HepG2 (cell line): Measurements from ENCODE around the gene ZNF616. TPM values are rescaled to one million over a fixed set of nuclear protein-coding genes. Genes with fewer than 3 reads are reported as not detected.

Experiments used
- ATF3 ChIP-seq: sonication (generic); formaldehyde crosslinking; IDR thresholded peaks from 2 replicates; pipeline ENCODE4 v1.4.0; 2020; ENCODE audit warnings: missing genetic modification reagents
- DMTF1 ChIP-seq: sonication (generic); formaldehyde crosslinking; IDR thresholded peaks from 2 replicates; pipeline ENCODE4 v1.4.0; 2020; ENCODE audit warnings: mild to moderate bottlenecking, missing genetic modification reagents
- HNF1A ChIP-seq, 2 experiments: sonication (generic) in 1 of 2; formaldehyde crosslinking in 1 of 2; IDR thresholded peaks; 2 replicates each; pipeline versions ENCODE4 v1.4.0 to v1.6.1; 2016 to 2020; ENCODE audit warnings: borderline replicate concordance in 1 of 2, low read depth in 1 of 2, mild to moderate bottlenecking in 1 of 2, missing genetic modification reagents in 1 of 2
- PRDM4 ChIP-seq: sonication (generic); formaldehyde crosslinking; IDR thresholded peaks from 2 replicates; pipeline ENCODE4 v1.9.0; 2021; ENCODE audit warnings: missing genetic modification reagents, borderline replicate concordance
- PRMT3 ChIP-seq: sonication (generic); formaldehyde crosslinking; IDR thresholded peaks from 2 replicates; pipeline ENCODE4 v1.8.1; 2022; ENCODE audit warnings: low read depth, mild to moderate bottlenecking, moderate library complexity, missing genetic modification reagents, borderline replicate concordance
- SP5 ChIP-seq: IDR thresholded peaks from 2 replicates; pipeline ENCODE4 v1.6.1; 2016; ENCODE audit warnings: low read depth, borderline replicate concordance
- ZBTB1 ChIP-seq: sonication (generic); formaldehyde crosslinking; IDR thresholded peaks from 2 replicates; pipeline ENCODE4 v1.4.0; 2020; ENCODE audit warnings: missing genetic modification reagents, borderline replicate concordance
- ZBTB38 ChIP-seq: sonication (generic); formaldehyde crosslinking; IDR thresholded peaks from 2 replicates; pipeline ENCODE4 v1.5.1; 2020; ENCODE audit warnings: mild to moderate bottlenecking, missing genetic modification reagents
- ZNF326 ChIP-seq: sonication (generic); formaldehyde crosslinking; IDR thresholded peaks from 2 replicates; pipeline ENCODE4 v1.4.0; 2020; ENCODE audit warnings: missing genetic modification reagents, borderline replicate concordance
- polyA plus RNA-seq, 8 experiments: library from polyadenylated mRNA; depleted of rRNA in 3 of 8; stranded (reverse) in 7 of 8; unstranded in 1 of 8; fragments of >200 nt; fragmentation: Illumina TruSeq in 4 of 8; extraction: Trizol in 4 of 8; gene quantifications; 2 replicates each; pipeline versions ENCODE4 v1.2.1 to v1.2.3, GENCODE V29; 2011 to 2016; ENCODE audit warnings: low read depth in 4 of 8, missing spikeins in 1 of 8, mixed read lengths in 1 of 8; ENCODE audit not compliant: insufficient read depth in 1 of 8
- total RNA-seq, 5 experiments: library from RNA; depleted of rRNA; stranded (reverse); fragments of >200 nt; fragmentation: Illumina TruSeq; extraction: Trizol; gene quantifications; 2 replicates each; pipeline ENCODE4 v1.2.3, GENCODE V29; 2016; ENCODE audit warnings: low read depth in 1 of 5
- TF ChIP-seq, protein P1 (sequence below): IDR thresholded peaks from 2 replicates; pipeline ENCODE4 v1.6.1; 2012; ENCODE audit warnings: low read length, improper control_type of control experiment
- TF ChIP-seq, protein P2 (sequence below): IDR thresholded peaks from 2 replicates; pipeline ENCODE4 v1.6.1; 2016; ENCODE audit warnings: missing genetic modification reagents, missing compliant biosample characterization

Gene ZNF616
- total and polyA plus RNA-seq, 2 of the 13 experiments (the other 11 are each of a cell fraction or from before 2014, with no cell fraction given), result 2.2 to 10.4 TPM

- TF ChIP-seq, protein P1, sequence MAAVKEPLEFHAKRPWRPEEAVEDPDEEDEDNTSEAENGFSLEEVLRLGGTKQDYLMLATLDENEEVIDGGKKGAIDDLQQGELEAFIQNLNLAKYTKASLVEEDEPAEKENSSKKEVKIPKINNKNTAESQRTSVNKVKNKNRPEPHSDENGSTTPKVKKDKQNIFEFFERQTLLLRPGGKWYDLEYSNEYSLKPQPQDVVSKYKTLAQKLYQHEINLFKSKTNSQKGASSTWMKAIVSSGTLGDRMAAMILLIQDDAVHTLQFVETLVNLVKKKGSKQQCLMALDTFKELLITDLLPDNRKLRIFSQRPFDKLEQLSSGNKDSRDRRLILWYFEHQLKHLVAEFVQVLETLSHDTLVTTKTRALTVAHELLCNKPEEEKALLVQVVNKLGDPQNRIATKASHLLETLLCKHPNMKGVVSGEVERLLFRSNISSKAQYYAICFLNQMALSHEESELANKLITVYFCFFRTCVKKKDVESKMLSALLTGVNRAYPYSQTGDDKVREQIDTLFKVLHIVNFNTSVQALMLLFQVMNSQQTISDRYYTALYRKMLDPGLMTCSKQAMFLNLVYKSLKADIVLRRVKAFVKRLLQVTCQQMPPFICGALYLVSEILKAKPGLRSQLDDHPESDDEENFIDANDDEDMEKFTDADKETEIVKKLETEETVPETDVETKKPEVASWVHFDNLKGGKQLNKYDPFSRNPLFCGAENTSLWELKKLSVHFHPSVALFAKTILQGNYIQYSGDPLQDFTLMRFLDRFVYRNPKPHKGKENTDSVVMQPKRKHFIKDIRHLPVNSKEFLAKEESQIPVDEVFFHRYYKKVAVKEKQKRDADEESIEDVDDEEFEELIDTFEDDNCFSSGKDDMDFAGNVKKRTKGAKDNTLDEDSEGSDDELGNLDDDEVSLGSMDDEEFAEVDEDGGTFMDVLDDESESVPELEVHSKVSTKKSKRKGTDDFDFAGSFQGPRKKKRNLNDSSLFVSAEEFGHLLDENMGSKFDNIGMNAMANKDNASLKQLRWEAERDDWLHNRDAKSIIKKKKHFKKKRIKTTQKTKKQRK, result no peak
- TF ChIP-seq HNF1A (IDR thresholded peaks at IDR 0.05; ENCODE audit: low read depth), result no peak
- TF ChIP-seq HNF1A (CRISPR knock-in tag; IDR thresholded peaks at IDR 0.05; ENCODE audit: borderline replicate concordance), result peak; percentile 63; the same call in 1 of the 2 replicates
- TF ChIP-seq PRDM4, result no peak
- TF ChIP-seq DMTF1 (CRISPR knock-in tag), result no peak
- TF ChIP-seq ZBTB38 (CRISPR knock-in tag), result no peak
- TF ChIP-seq ATF3 (CRISPR knock-in tag), result no peak
- TF ChIP-seq, protein P2, sequence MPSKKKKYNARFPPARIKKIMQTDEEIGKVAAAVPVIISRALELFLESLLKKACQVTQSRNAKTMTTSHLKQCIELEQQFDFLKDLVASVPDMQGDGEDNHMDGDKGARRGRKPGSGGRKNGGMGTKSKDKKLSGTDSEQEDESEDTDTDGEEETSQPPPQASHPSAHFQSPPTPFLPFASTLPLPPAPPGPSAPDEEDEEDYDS (CRISPR knock-in tag), result peak; percentile 54; the same call in 1 of the 2 replicates
- TF ChIP-seq ZNF326, result no peak
- TF ChIP-seq ZBTB1 (CRISPR knock-in tag), result no peak
- TF ChIP-seq PRMT3 (CRISPR knock-in tag), result no peak
- TF ChIP-seq SP5 (CRISPR knock-in tag), result peak; percentile 43; the same call in 1 of the 2 replicates
These were observed at the start of gene ZNF616 (continued) for GRCh38 chr19:52139252-52140031.
